Spleen (tissue), 11 donors: Measurements from ENCODE around the gene KLRB1. TPM values are rescaled to one million over a fixed set of nuclear protein-coding genes. Genes with fewer than 3 reads are reported as not detected.
"Not testable (repeated sequence)": the region's sequence is repeated elsewhere in the genome, so short reads cannot be mapped to it uniquely, and the experiment has no call there.

ENCODE experiments used
- DNase-seq: peaks from one replicate; pipeline ENCODE4 v3.0.0-alpha.2; 2020
- H3K27ac ChIP-seq, 8 donors: fragments of 200-600 bp; sonication (generic) in 7 of 8; 1 replicate in 4 of 8; 2 replicates in 4 of 8; pipeline versions ENCODE4 v1.5.0 to v1.8.0; 2016 to 2021; ENCODE audit warnings: inconsistent platforms in 4 of 8, mild to moderate bottlenecking in 4 of 8, moderate library complexity in 1 of 8
- H3K27me3 ChIP-seq, 7 donors: fragments of 200-600 bp; sonication (generic) in 6 of 7; replicated peaks in 1 of 7; 1 replicate in 4 of 7; 2 replicates in 3 of 7; pipeline versions ENCODE4 v1.5.0 to v1.8.0; 2016 to 2021; ENCODE audit warnings: inconsistent platforms in 3 of 7, mild to moderate bottlenecking in 1 of 7
- H3K36me3 ChIP-seq, 6 donors: fragments of 200-600 bp; sonication (generic) in 5 of 6; 1 replicate in 4 of 6; 2 replicates in 2 of 6; pipeline versions ENCODE4 v1.5.0 to v1.8.0; 2016 to 2021; ENCODE audit warnings: inconsistent platforms in 2 of 6
- H3K4me1 ChIP-seq, 6 donors: fragments of 200-600 bp; sonication (generic) in 5 of 6; 1 replicate in 3 of 6; 2 replicates in 3 of 6; pipeline versions ENCODE4 v1.5.0 to v1.8.0; 2016 to 2021; ENCODE audit warnings: inconsistent platforms in 3 of 6
- H3K4me3 ChIP-seq, 8 donors: fragments of 200-600 bp; sonication (generic) in 7 of 8; 1 replicate in 4 of 8; 2 replicates in 4 of 8; pipeline versions ENCODE4 v1.5.0 to v1.8.0; 2016 to 2021; ENCODE audit warnings: inconsistent platforms in 4 of 8, mild to moderate bottlenecking in 4 of 8, moderate library complexity in 2 of 8
- H3K9me3 ChIP-seq, 8 donors: fragments of 200-600 bp; sonication (generic) in 7 of 8; 1 replicate in 4 of 8; 2 replicates in 4 of 8; pipeline versions ENCODE4 v1.5.0 to v1.8.0; 2016 to 2021; ENCODE audit warnings: inconsistent platforms in 4 of 8
- CTCF ChIP-seq, 11 experiments: fragments of 200-600 bp in 7 of 11; fragments of 450-650 bp in 4 of 11; sonication (generic) in 4 of 11; IDR thresholded peaks in 8 of 11; conservative IDR thresholded peaks in 3 of 11; 1 replicate in 7 of 11; 2 replicates in 4 of 11; pipeline versions ENCODE4 v1.4.0 to v1.8.0; 2016 to 2021; ENCODE audit warnings: antibody characterized with exemption in 11 of 11, inconsistent platforms in 4 of 11, mild to moderate bottlenecking in 1 of 11
- POLR2A ChIP-seq, 3 donors: fragments of 450-650 bp; IDR thresholded peaks; one replicate each; pipeline ENCODE4 v1.5.1; 2017; ENCODE audit warnings: antibody characterized with exemption in 3 of 3, mild to moderate bottlenecking in 1 of 3
- POLR2AphosphoS5 ChIP-seq, 3 donors: sonication (generic); formaldehyde crosslinking; IDR thresholded peaks; one replicate each; pipeline ENCODE4 v1.5.1; 2017; ENCODE audit warnings: antibody characterized with exemption in 3 of 3
- WGBS, 5 donors: extraction: QIAGEN DNeasy Blood & Tissue Kit in 3 of 5; methylation state at CpG; one replicate each; pipeline versions ENCODE4 v1.1.5 to v1.1.7; 2013 to 2018; 5-methylcytosine and 5-hydroxymethylcytosine counted together
- intact Hi-C: fragments of 100-400 bp; cut with DNase I; formaldehyde crosslinking; loops from one replicate; pipeline ENCODE4 v1.15.0; 2023; ENCODE audit warnings: low total_unique reads
- polyA plus RNA-seq, 3 donors: library from polyadenylated mRNA; stranded (reverse); fragments of 200-250 nt; gene quantifications; one replicate each; pipeline ENCODE4 v1.2.1, GENCODE V29; 2013
- total RNA-seq, 7 donors: library from RNA; depleted of rRNA in 3 of 7; stranded (reverse); fragments of >200 nt in 3 of 7; fragmentation: NEBNext Ultra II Directional in 4 of 7; extraction: Animal tissue kit (Norgen Biotek cat#: 25700) in 4 of 7; gene quantifications; one replicate each; pipeline versions ENCODE4 v1.1.0 to v1.2.1, GENCODE V29; 2016 to 2021
- donor health status: healthy with polysubstance abuse.
- donor health status: DM: no; HTN: no; CAD: no; lungs with moderate emphysema.
- donor health status: DM: no; HTN: no; CAD: no.
- donor health status: Bipolar disorder and iron deficiency.
- donor health status: healthy.
- donor health status: DM: no; HTN: no; CAD: no.
- donor health status: DM: yes; HTN: yes; CAD: no.

KLRB1 gene
- total and polyA plus RNA-seq, 10 donors, result 4.9 to 28.2 (median 14.1) TPM

- intact Hi-C loops, result no loop called here
- WGBS, 5 donors, result 87 to 92% (median 89%) methylated on average over 6 of the region's 6 CpGs
Measured at GRCh38 chr12:9619411-9620179, 11.9 kb upstream of the KLRB1 start.

GRCh38 chr12:9618906-9619305, 11.2 kb upstream of the KLRB1 start:
- H3K27me3 ChIP-seq, H3K36me3 ChIP-seq, DNase-seq, H3K27ac ChIP-seq, H3K4me3 ChIP-seq, intact Hi-C loops, H3K9me3 ChIP-seq: not testable (repeated sequence)
- WGBS, 5 donors, result 60 to 88% (median 76%) methylated on average over 1 of the region's 1 CpG
- peaks cover 7 to 40% (median 24%) of the 10 kb centered on the region in 6 donors for H3K4me1 ChIP-seq

More at GRCh38 chr12:9619411-9620179, 11.9 kb upstream of the KLRB1 start:
- Histone ChIP-seq H3K9me3 (peaks cover 0 to 14% (median 10%) of the 10 kb centered on the region in 8 donors), H3K27me3 (no peaks in the 10 kb centered on the region), H3K4me1 (peaks cover 7 to 40% (median 24%) of the 10 kb centered on the region in 6 donors), H3K36me3 (peaks cover 0 to 6% (median 0%) of the 10 kb centered on the region in 6 donors), H3K27ac (peak overlapping the region in 1 of 8 donors; percentile 9), H3K4me3 (no peak overlapping the region)
- DNase-seq, result no peak
- TF ChIP-seq POLR2AphosphoS5 (IDR thresholded peaks at IDR 0.05), result no peak
- TF ChIP-seq CTCF (IDR thresholded peaks at IDR 0.05 in 8 of 11, conservative IDR thresholded peaks at IDR 0.05 in 3 of 11), result no peak
- TF ChIP-seq POLR2A (IDR thresholded peaks at IDR 0.05), result no peak

- peak overlapping the region in 6 of 8 donors; percentile 2 to 83 (median 68) for H3K27ac ChIP-seq
- peaks cover 0 to 4% (median 0%) of the 10 kb centered on the region in 8 donors for H3K9me3 ChIP-seq
- intact Hi-C loops, result no loop called here
- H3K4me3 ChIP-seq, result no peak overlapping the region
- TF ChIP-seq POLR2A (IDR thresholded peaks at IDR 0.05), result no peak
- no peak for TF ChIP-seq POLR2AphosphoS5 (IDR thresholded peaks at IDR 0.05)
- TF ChIP-seq CTCF (IDR thresholded peaks at IDR 0.05 in 8 of 11, conservative IDR thresholded peaks at IDR 0.05 in 3 of 11), result no peak
- no peaks in the 10 kb centered on the region for H3K27me3 ChIP-seq
- H3K4me1 ChIP-seq, result peaks cover 7 to 40% (median 24%) of the 10 kb centered on the region in 6 donors
- H3K36me3 ChIP-seq, result no peaks in the 10 kb centered on the region
- WGBS, 5 donors, result 59 to 79% (median 68%) methylated on average over 6 of the region's 6 CpGs
- no peak for DNase-seq
Measured at GRCh38 chr12:9617124-9617523, 9.4 kb upstream of the KLRB1 start.

GRCh38 chr12:9615420-9616136, 7.9 kb upstream of the KLRB1 start:
- no peak for TF ChIP-seq POLR2AphosphoS5 (IDR thresholded peaks at IDR 0.05)
- no peak for TF ChIP-seq POLR2A (IDR thresholded peaks at IDR 0.05)
- TF ChIP-seq CTCF (IDR thresholded peaks at IDR 0.05 in 8 of 11, conservative IDR thresholded peaks at IDR 0.05 in 3 of 11), result no peak
- no peaks in the 10 kb centered on the region for H3K36me3 ChIP-seq
- H3K27me3 ChIP-seq, result no peaks in the 10 kb centered on the region
- intact Hi-C loops, result no loop called here
- no peak for DNase-seq
- peaks cover 7 to 40% (median 24%) of the 10 kb centered on the region in 6 donors for H3K4me1 ChIP-seq
- peak overlapping the region in 2 of 8 donors; percentile 7 to 41 for H3K4me3 ChIP-seq
- peak overlapping the region in 7 of 8 donors; percentile 44 to 83 (median 67) for H3K27ac ChIP-seq
- 11 to 27% (median 20%) methylated on average over 5 of the region's 5 CpGs for WGBS, 5 donors
- H3K9me3 ChIP-seq, result peaks cover 0 to 5% (median 0%) of the 10 kb centered on the region in 8 donors

GRCh38 chr12:9610606-9611005, 2.9 kb upstream of the KLRB1 start:
- H3K4me1 ChIP-seq, intact Hi-C loops, DNase-seq, H3K36me3 ChIP-seq, H3K9me3 ChIP-seq, H3K27ac ChIP-seq, H3K27me3 ChIP-seq, H3K4me3 ChIP-seq: not testable (repeated sequence)
- WGBS, 5 donors, result 87 to 94% (median 91%) methylated on average over 4 to 5 of the region's 5 CpGs
